Measurements from ENCODE around the gene TMEM169.

TMEM169 gene

GRCh38 chr2:216107320-216107719, 25.6 kb downstream of the TMEM169 start:
- intact Hi-C loops (cut with DNase I; ENCODE audit: low total_unique reads): no loop called here
- H3K9me3 ChIP-seq: no peaks in the 10 kb centered on the region
- peaks cover 0 to 18% (median 2%) of the 10 kb centered on the region in 3 donors for H3K36me3 ChIP-seq
- DNase-seq: no peak
- TF ChIP-seq CTCF (IDR thresholded peaks at IDR 0.05): no peak
- H3K4me1 ChIP-seq: peaks cover 0 to 31% (median 16%) of the 10 kb centered on the region in 4 donors
- no peak overlapping the region for H3K4me3 ChIP-seq
- H3K27ac ChIP-seq: no peak overlapping the region
- H3K27me3 ChIP-seq: peaks cover 0 to 4% of the 10 kb centered on the region in 2 donors

- no peak overlapping the region for H3K27ac ChIP-seq
- H3K4me3 ChIP-seq: no peak overlapping the region
- no peak for DNase-seq
- no peak for TF ChIP-seq CTCF (IDR thresholded peaks at IDR 0.05)
- peaks cover 4 to 22% (median 4%) of the 10 kb centered on the region in 3 donors for H3K36me3 ChIP-seq
- intact Hi-C loops (cut with DNase I; ENCODE audit: low total_unique reads): no loop called here
- no peaks in the 10 kb centered on the region for H3K9me3 ChIP-seq
- H3K4me1 ChIP-seq: peaks cover 0 to 34% (median 17%) of the 10 kb centered on the region in 4 donors
- H3K27me3 ChIP-seq: peaks cover 0 to 4% of the 10 kb centered on the region in 2 donors
Observed at GRCh38 chr2:216107760-216108159, 26.0 kb downstream of the TMEM169 start.

- no peak for TF ChIP-seq CTCF (IDR thresholded peaks at IDR 0.05)
- Histone ChIP-seq H3K4me1 (peaks cover 0 to 34% (median 18%) of the 10 kb centered on the region in 4 donors), H3K27me3 (peaks cover 0 to 4% of the 10 kb centered on the region in 2 donors), H3K9me3 (no peaks in the 10 kb centered on the region), H3K27ac (peak overlapping the region; percentile 87), H3K36me3 (peaks cover 10 to 29% (median 11%) of the 10 kb centered on the region in 3 donors), H3K4me3 (peak overlapping the region; percentile 75 to 81)
- DNase-seq: no peak
- intact Hi-C loops (cut with DNase I; ENCODE audit: low total_unique reads): no loop called here
Observed at GRCh38 chr2:216108310-216108966, 26.7 kb downstream of the TMEM169 start.

- peaks cover 15 to 37% (median 19%) of the 10 kb centered on the region in 3 donors for H3K36me3 ChIP-seq
- intact Hi-C loops (cut with DNase I; ENCODE audit: low total_unique reads): no loop called here
- H3K4me3 ChIP-seq: peak within 1 kb of the TSS; percentile 75 to 81
- H3K27ac ChIP-seq: peak within 1 kb of the TSS; percentile 87
- H3K27me3 ChIP-seq: peaks cover 0 to 4% of the 10 kb centered on the region in 2 donors
- H3K4me1 ChIP-seq: peaks cover 0 to 36% (median 20%) of the 10 kb centered on the region in 4 donors
- TF ChIP-seq CTCF (IDR thresholded peaks at IDR 0.05): no peak
- DNase-seq: peak; percentile 93 to 98
- no peaks in the 10 kb centered on the region for H3K9me3 ChIP-seq
Observed at GRCh38 chr2:216108967-216109921, 27.5 kb downstream of the TMEM169 start, which contains the start of gene XRCC5. Gene XRCC5, plus strand, starts transcription at chr2:216109348. Its CDS starts 89 bp downstream, at chr2:216109437.

GRCh38 chr2:216109962-216110614, 28.4 kb downstream of the TMEM169 start:
- H3K27me3 ChIP-seq: no peaks in the 10 kb centered on the region
- peak; percentile 18 to 19 for TF ChIP-seq CTCF (IDR thresholded peaks at IDR 0.05)
- intact Hi-C loops (cut with DNase I; ENCODE audit: low total_unique reads): no loop called here

More at GRCh38 chr2:216109962-216110614, 28.4 kb downstream of the TMEM169 start:
- peak overlapping the region; percentile 75 to 81 for H3K4me3 ChIP-seq
- no peak for DNase-seq
- peaks cover 0 to 39% (median 21%) of the 10 kb centered on the region in 4 donors for H3K4me1 ChIP-seq
- H3K36me3 ChIP-seq: peaks cover 15 to 38% (median 21%) of the 10 kb centered on the region in 3 donors
- H3K9me3 ChIP-seq: no peaks in the 10 kb centered on the region
- H3K27ac ChIP-seq: peak overlapping the region; percentile 87
